Smooth muscle cell (in vitro differentiated cells): Measurements from ENCODE around the gene POLRMT. TPM values are rescaled to one million over a fixed set of nuclear protein-coding genes. Genes with fewer than 3 reads are reported as not detected.

Experiments
- DNase-seq: peaks from one replicate; lab custom pipeline; 2025; ENCODE audit not compliant: unreplicated experiment; lab: John Stamatoyannopoulos, UW
- H2AFZ ChIP-seq: fragments of 200-600 bp; sonication (generic); 2 replicates; pipeline ENCODE4 v1.6.0; 2016; ENCODE audit warnings: antibody characterized with exemption, low read depth, mild to moderate bottlenecking
- H3F3A ChIP-seq: fragments of 200-600 bp; sonication (generic); 2 replicates; pipeline ENCODE4 v1.6.0; 2017; ENCODE audit warnings: antibody characterized with exemption, low read depth
- H3K27ac ChIP-seq: fragments of 200-600 bp; sonication (generic); 2 replicates; pipeline ENCODE4 v1.5.1; 2016; ENCODE audit warnings: low read depth, mild to moderate bottlenecking
- H3K27me3 ChIP-seq: fragments of 200-600 bp; sonication (generic); 2 replicates; pipeline ENCODE4 v1.6.1; 2016; ENCODE audit warnings: low read depth, mild to moderate bottlenecking
- H3K36me3 ChIP-seq: fragments of 200-600 bp; sonication (generic); 2 replicates; pipeline ENCODE4 v1.5.1; 2016; ENCODE audit warnings: low read depth
- H3K4me1 ChIP-seq: fragments of 200-600 bp; sonication (generic); 2 replicates; pipeline ENCODE4 v1.5.1; 2016; ENCODE audit warnings: low read depth
- H3K4me2 ChIP-seq: fragments of 200-600 bp; sonication (generic); 2 replicates; pipeline ENCODE4 v1.6.0; 2016; ENCODE audit warnings: mild to moderate bottlenecking
- H3K4me3 ChIP-seq: fragments of 200-600 bp; sonication (generic); 2 replicates; pipeline ENCODE4 v1.5.1; 2016; ENCODE audit warnings: mild to moderate bottlenecking
- H3K79me2 ChIP-seq: fragments of 200-600 bp; sonication (generic); 2 replicates; pipeline ENCODE4 v1.6.0; 2016; ENCODE audit warnings: low read depth, mild to moderate bottlenecking
- H3K9ac ChIP-seq: fragments of 200-600 bp; sonication (generic); 2 replicates; pipeline ENCODE4 v1.6.0; 2016; ENCODE audit warnings: low read depth
- H3K9me3 ChIP-seq: fragments of 200-600 bp; sonication (generic); replicated peaks from 2 replicates; pipeline ENCODE4 v1.5.1; 2016; ENCODE audit warnings: low read depth
- H4K20me1 ChIP-seq: fragments of 200-600 bp; sonication (generic); 2 replicates; pipeline ENCODE4 v1.6.0; 2016; ENCODE audit warnings: low read depth
- WGBS: methylation state at CpG from one replicate; pipeline ENCODE4 v1.1.7; 2016; ENCODE audit warnings: low lambda C conversion rate; 5-methylcytosine and 5-hydroxymethylcytosine counted together
- polyA plus RNA-seq: library from polyadenylated mRNA; unstranded; fragments of >200 nt; fragmentation: Nextera tagmentation; extraction: Ambion mirVana; gene quantifications from 2 replicates; pipeline ENCODE4 v1.2.1, GENCODE V29; 2016
- total RNA-seq: library from RNA; depleted of rRNA; stranded (reverse); fragments of >200 nt; gene quantifications from 2 replicates; pipeline ENCODE4 v1.2.3, GENCODE V29; 2014
- TF ChIP-seq, protein P1 (sequence below): fragments of 200-600 bp; sonication (generic); IDR thresholded peaks from 2 replicates; pipeline ENCODE4 v1.5.1; 2017; ENCODE audit warnings: borderline replicate concordance, mild to moderate bottlenecking, antibody characterized with exemption; ENCODE audit not compliant: insufficient read depth, poor library complexity, severe bottlenecking

The POLRMT gene
- total and polyA plus RNA-seq, 2 experiments from 2014 or later, result 23.8 to 74.2 TPM

DNA sequence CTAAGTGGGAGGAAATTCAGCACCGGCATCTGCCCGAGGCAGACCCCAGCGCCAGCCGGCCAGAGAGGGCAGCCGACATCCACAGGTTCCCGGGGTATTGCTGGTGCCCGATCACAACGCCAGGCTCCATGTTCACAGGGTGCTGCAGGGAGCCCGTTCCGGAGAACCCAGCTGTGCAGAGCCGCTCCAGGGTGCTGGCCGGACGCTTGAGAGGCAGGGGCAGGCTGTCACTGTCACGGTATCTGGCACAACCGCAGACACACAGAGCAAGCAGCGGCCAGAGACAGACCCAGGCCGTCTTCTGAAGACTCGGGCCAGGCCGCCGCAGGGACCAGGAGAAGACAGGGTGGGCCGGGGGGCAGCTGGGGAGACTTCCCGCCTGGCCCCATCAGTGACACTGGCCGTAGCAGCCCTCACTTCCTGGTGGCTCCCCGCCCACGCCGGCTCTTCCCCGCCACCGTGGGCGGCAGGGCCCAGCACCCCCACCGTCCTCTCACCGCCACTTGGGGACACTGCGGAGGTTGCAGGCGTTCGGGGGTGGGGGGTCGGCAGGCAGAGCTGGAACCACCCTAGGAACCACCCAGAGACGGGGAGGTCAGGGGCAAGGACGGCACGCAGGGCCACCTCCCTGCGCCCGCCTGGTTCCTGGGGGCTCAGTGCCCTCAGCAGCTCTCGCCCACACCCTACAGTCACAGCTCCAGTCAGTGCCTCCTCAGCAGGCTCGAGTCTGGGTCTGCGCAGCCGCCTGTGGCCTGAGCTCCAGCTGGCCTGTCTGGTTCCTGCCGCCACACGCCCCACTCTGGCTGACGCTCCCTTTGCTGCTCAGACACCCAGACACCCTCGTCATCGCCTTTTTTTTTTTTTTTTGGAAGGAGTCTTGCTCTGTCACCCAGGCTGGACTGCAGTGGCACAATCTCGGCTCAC is 25.8 kb upstream of the POLRMT start:
- H3K4me1 ChIP-seq, result peaks cover 15% of the 10 kb centered on the region
- no peak overlapping the region for H2AFZ ChIP-seq
- H4K20me1 ChIP-seq, result peaks cover 84% of the 10 kb centered on the region
- H3K36me3 ChIP-seq, result no peaks in the 10 kb centered on the region
- no peaks in the 10 kb centered on the region for H3K9me3 ChIP-seq
- H3K27ac ChIP-seq, result peak overlapping the region; percentile 92
- H3K9ac ChIP-seq, result peak overlapping the region; percentile 79
- no peaks in the 10 kb centered on the region for H3K27me3 ChIP-seq
- H3K79me2 ChIP-seq, result peaks cover 90% of the 10 kb centered on the region
- TF ChIP-seq, protein P1, sequence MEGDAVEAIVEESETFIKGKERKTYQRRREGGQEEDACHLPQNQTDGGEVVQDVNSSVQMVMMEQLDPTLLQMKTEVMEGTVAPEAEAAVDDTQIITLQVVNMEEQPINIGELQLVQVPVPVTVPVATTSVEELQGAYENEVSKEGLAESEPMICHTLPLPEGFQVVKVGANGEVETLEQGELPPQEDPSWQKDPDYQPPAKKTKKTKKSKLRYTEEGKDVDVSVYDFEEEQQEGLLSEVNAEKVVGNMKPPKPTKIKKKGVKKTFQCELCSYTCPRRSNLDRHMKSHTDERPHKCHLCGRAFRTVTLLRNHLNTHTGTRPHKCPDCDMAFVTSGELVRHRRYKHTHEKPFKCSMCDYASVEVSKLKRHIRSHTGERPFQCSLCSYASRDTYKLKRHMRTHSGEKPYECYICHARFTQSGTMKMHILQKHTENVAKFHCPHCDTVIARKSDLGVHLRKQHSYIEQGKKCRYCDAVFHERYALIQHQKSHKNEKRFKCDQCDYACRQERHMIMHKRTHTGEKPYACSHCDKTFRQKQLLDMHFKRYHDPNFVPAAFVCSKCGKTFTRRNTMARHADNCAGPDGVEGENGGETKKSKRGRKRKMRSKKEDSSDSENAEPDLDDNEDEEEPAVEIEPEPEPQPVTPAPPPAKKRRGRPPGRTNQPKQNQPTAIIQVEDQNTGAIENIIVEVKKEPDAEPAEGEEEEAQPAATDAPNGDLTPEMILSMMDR, result no peak
- peak; percentile 9 for DNase-seq
- no peak overlapping the region for H3K4me3 ChIP-seq
- H3F3A ChIP-seq, result peaks cover 8% of the 10 kb centered on the region
- 66% methylated on average over 48 of the region's 50 CpGs for WGBS
- peak overlapping the region; percentile 73 for H3K4me2 ChIP-seq

DNA sequence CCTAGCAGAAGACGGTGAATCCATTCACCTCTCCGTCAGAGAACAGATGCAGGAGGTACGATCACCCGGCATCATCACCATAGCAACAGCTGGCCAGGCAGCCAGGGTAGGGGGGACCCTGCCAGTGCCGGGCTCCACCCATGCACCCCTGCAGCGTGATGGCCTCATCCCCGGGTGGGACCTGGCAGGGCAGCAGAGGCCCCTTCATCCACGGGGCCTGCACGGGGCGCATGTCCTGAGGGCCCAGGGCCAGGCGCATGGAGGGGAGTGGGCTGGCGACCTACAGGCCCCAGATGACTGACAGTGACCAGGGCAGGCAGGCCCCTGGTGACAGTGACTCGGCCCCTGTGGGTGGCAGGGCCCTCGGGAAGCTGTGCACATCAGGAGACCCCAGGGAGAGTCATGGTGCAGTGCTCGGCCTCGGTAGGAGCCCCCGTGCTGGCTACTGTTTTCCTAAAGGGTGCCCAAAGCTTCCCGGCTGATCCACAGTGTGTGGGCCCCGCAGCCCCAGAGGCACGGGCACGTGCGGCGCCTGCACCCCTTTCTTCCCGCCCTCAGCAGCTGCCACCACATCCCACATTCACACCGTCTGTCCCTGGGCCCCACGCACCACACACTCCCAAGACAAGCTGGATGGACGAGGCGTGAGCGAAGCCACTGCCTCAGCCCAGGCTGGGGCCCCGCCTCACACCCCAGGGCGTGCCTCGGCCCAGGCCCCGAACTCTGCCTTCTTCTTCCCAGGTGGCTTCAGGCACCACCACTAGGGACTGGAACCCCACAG is 24.9 kb upstream of the POLRMT start:
- Histone ChIP-seq H3F3A (peaks cover 8% of the 10 kb centered on the region), H3K27me3 (no peaks in the 10 kb centered on the region), H3K4me1 (peaks cover 15% of the 10 kb centered on the region), H3K9ac (peak overlapping the region; percentile 79), H2AFZ (no peak overlapping the region), H3K4me3 (no peak overlapping the region), H3K79me2 (peaks cover 93% of the 10 kb centered on the region), H3K36me3 (no peaks in the 10 kb centered on the region), H4K20me1 (peaks cover 94% of the 10 kb centered on the region), H3K9me3 (no peaks in the 10 kb centered on the region), H3K4me2 (peak overlapping the region; percentile 73), H3K27ac (peak overlapping the region; percentile 92)
- DNase-seq, result no peak
- TF ChIP-seq, protein P1, result no peak
- WGBS, result 87% methylated on average over 33 of the region's 33 CpGs

DNA sequence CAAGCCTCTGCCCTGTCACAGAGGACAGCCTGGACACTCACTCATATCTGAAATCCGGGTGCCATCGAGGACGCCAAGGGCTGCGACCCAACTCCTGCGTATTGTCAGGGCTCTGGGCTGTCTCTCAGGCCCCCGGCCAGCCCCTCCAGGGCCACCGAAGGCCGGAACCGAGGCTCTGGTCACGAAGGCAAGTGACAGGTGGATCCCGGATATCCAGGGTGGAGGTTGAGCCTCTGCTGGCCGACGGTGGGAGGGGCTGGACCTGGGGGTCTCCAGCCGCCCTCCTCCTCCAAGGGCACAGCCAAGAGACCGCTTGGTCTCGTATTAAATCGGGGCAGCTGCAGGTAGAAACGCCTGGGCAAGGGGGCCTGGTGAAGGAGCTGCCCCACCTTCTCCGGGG is 24.3 kb upstream of the POLRMT start:
- DNase-seq, result no peak
- Histone ChIP-seq H3K27ac (no peak overlapping the region), H3K4me3 (no peak overlapping the region), H3K27me3 (no peaks in the 10 kb centered on the region), H3K9ac (no peak overlapping the region), H4K20me1 (peaks cover 99% of the 10 kb centered on the region), H3K36me3 (no peaks in the 10 kb centered on the region), H3K9me3 (no peaks in the 10 kb centered on the region), H3K4me1 (peaks cover 15% of the 10 kb centered on the region), H3K79me2 (peaks cover 96% of the 10 kb centered on the region), H3K4me2 (no peak overlapping the region), H3F3A (peaks cover 8% of the 10 kb centered on the region), H2AFZ (no peak overlapping the region)
- TF ChIP-seq, protein P1, result no peak
- 93% methylated on average over 19 of the region's 19 CpGs for WGBS
